Skin of body (tissue), 2 donors: ENCODE results near the gene SNED1. TPM values are rescaled to one million over a fixed set of nuclear protein-coding genes. Genes with fewer than 3 reads are reported as not detected.

ENCODE experiments used
- DNase-seq: peaks from one replicate; lab custom pipeline; 2025; lab: John Stamatoyannopoulos, UW
- total RNA-seq: library from RNA; depleted of rRNA; stranded (reverse); fragments of >200 nt; gene quantifications from one replicate; pipeline ENCODE4 v1.2.3, GENCODE V29; 2014

The SNED1 gene
- total RNA-seq, 1 donor from 2014 or later = 9.7 TPM

DNA sequence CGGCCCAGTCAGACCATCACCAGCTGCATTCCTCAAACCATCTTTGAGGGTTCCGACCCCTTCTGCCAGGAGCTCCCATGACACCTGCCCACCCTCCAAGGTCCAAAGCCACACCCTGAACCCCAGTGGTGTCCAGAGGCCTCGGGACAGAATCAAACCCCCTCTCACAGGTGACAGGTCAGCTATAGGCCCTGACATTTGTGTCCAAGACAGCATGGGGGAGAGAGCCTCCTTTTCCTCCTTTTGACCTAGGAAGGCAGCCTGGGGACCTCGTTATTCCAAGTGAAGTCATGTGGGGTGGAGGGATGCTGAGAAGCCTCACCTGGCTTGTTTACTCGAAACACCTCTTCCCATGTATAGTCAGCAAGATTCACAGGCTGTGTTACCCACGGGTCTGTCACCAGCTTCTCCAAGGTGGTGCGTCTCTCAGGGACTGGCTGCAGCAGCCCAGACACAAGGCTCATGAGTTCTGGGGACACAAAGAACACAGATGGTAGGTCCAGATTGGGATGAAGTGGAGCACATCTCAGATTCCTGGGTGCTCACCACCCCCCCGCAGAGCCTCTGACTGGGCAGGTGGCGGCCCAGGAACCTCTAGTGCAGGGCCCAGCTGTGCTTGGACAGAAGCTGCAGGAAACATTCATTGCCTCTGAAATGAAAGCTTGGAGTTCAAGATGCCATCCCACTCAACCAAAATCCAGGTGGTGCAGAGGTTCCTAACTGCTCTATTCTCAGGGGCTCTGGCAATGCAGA, 108.8 kb downstream of the SNED1 start:
- DNase-seq = no peak

- DNase-seq = no peak
Observed at GRCh38 chr2:241108271-241109209, 110.1 kb downstream of the SNED1 start.

- no peak for DNase-seq
Observed at GRCh38 chr2:241109210-241110088, 111.0 kb downstream of the SNED1 start.

- DNase-seq = no peak
Observed at GRCh38 chr2:241110089-241110606, 111.7 kb downstream of the SNED1 start.

- no peak for DNase-seq
Observed at GRCh38 chr2:241110607-241111439, 112.4 kb downstream of the SNED1 start.

DNA sequence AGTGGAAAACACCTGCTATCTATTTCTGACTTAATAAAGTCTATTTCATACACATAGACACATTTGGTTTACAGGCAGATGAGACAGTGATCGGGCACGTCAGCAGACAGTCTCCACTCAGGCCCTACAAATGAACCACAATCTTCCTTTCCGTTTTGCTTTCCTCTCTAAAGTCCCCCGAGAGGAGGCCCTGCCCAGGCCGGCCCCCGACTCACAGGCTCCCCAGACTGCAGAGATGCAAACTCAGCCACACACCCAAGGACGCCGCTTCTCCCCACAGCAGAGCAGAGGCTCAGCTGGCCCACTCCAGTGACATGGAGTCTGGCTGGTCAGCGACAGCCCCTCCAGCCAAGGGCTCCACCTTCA, 113.0 kb downstream of the SNED1 start:
- no peak for DNase-seq

- no peak for DNase-seq
Observed at GRCh38 chr2:241112046-241112445, 113.6 kb downstream of the SNED1 start.

DNA sequence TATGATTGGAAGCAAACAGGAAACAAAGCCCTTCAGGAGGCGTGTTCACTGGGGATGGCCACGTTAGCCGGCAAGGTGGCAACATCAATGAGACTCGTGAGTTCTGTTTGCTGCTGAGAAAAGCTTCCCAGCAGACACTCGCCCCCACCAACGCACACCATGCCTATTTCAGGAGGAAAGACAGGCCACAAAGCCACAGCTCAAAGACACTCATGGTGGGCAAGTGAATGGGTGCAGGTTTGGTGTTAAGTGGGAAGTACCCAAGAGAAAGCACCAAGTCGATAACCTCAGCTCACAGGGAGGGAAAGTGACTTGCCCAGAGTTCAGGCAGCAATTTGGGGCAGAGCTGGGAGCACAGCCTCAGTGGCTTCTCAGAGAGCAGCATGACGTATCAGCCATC, 114.2 kb downstream of the SNED1 start:
- no peak for DNase-seq

DNA sequence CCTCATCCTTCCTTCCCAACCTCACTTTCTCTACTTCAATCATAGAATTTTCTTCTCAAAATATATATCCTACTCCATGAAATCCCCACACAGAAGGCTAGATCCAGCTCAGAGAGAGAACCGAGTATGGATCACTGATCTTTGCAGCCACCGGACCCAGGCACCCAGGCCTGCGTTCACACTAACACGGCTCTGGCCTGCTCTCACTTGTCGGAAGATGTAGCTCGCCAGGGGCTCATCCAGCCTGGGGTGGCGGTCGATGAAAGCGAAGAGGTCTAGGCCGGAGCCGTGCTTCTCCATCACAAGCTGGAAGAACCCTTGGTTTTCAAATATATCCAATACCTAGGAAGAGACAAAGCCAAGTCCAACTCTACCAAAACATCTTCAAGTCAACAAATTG, 116.4 kb downstream of the SNED1 start:
- no peak for DNase-seq

DNA sequence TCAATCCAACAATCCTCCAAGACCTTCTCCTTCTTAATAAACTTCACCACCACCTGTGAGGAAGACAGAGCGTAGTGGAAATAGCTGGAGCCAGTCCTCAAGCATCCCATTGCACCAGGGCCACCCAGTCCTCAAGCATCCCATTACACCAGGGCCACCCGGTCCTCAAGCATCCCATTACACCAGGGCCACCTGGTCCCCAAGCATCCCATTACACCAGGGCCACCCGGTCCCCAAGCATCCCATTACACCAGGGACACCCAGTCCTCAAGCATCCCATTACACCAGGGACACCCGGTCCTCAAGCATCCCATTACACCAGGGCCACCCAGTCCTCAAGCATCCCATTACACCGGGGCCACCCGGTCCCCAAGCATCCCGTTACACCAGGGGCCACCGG, 116.9 kb downstream of the SNED1 start:
- no peak for DNase-seq

DNA sequence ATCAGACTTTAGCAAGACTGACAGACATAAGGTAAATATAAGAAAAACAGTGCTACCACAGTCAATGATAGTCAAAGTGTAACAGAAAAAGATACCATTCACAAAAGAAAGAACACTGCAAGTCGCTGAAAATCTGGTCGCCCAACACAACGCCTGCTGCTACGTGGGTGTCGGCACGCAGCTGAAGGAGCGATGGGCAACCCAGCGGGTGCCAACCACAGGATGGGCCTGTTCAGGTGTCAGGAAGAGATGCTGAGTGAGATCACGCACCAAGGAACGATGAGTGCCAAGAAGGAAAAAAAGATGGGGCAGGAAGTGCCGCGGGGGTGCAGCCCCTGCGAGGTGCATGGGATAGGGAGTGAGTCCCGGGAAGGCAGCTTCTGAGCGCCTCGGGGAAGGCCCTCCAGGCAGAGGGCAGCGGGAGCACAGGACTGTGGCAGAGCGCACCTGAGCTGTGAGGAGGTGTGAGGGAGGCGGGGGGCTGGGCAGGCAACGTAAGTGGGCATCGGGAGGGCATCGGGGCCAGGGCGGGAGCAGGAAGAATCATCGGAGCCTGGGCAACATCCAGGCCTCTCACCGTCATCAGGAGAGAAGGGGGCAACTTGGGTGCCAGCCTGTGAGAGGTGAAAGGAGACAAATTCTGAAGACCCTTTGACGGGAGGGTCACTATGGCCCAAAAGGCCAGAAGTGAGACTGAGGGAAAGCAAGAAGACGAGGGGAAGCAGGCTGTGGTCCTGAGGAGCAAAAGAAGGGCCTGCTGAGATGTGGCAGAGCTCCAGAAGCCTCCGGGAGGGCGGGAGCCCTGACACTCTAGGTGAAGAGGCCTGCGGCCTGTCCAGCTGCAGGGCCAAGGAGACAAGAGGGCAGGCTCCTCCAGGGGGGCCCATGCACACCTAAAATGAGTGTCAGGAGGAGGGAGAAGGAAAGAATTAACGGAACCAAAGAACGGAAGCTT, 118.5 kb downstream of the SNED1 start:
- DNase-seq = no peak

GRCh38 chr2:241118737-241119505, 120.5 kb downstream of the SNED1 start:
- no peak for DNase-seq

DNA sequence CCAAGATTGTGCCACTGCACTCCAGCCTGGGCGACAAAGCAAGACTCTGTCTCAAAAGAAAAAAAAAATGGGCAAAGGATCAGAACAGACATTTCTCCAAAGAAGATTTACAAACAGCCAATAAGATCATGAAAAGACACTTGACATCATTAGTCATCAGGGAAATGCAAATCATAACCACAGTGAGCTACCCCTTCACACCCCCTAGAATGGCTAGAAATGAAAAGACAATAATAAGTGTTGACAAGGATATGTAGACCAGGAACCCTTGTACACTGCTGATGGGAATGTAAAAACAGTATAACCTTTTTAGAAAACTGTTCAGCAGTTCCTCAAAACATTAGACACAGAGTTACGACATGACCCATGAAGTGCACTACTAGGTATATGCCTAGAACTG, 122.0 kb downstream of the SNED1 start:
- DNase-seq = no peak

GRCh38 chr2:241121008-241121407, 122.6 kb downstream of the SNED1 start:
- no peak for DNase-seq

- no peak for DNase-seq
Observed at GRCh38 chr2:241122376-241123002, 124.1 kb downstream of the SNED1 start.

GRCh38 chr2:241123816-241124536, 125.6 kb downstream of the SNED1 start:
- DNase-seq = no peak

- no peak for DNase-seq
Observed at GRCh38 chr2:241125626-241126025, 127.2 kb downstream of the SNED1 start.
